CD8-positive, alpha-beta memory T cell (primary cell): Measurements from ENCODE around the gene ARF1. TPM values are rescaled to one million over a fixed set of nuclear protein-coding genes. Genes with fewer than 3 reads are reported as not detected.

ENCODE experiments used
- CTCF ChIA-PET: fragments of 350-600 bp; sonication (Branson Sonifier 250); formaldehyde crosslinking; loops from one replicate; lab custom pipeline; 2021; ENCODE audit warnings: antibody characterized with exemption; lab: Charles Lee
- POLR2A ChIA-PET: fragments of 350-600 bp; sonication (Branson Sonifier 250); formaldehyde crosslinking; loops from one replicate; lab custom pipeline; 2021; ENCODE audit warnings: antibody characterized with exemption; lab: Charles Lee
- DNase-seq, 5 donors: peaks; one replicate each; pipeline versions ENCODE4 v3.0.0 to v3.0.0-alpha.2; 2020 to 2022; ENCODE audit warnings: mixed read lengths in 1 of 5
- H3K27ac ChIP-seq: one replicate; pipeline ENCODE4 v1.7.0; 2013; ENCODE audit warnings: low read depth, mild to moderate bottlenecking, low read length, moderate library complexity
- H3K27me3 ChIP-seq: 2 replicates; pipeline ENCODE4 v1.7.0; 2013; ENCODE audit warnings: low read length, mild to moderate bottlenecking; ENCODE audit not compliant: insufficient read depth, poor library complexity, severe bottlenecking
- H3K36me3 ChIP-seq: 2 replicates; pipeline ENCODE4 v1.7.0; 2013; ENCODE audit warnings: mild to moderate bottlenecking, low read length, moderate library complexity; ENCODE audit not compliant: insufficient read depth
- H3K4me1 ChIP-seq: 2 replicates; pipeline ENCODE4 v1.7.0; 2013; ENCODE audit warnings: mild to moderate bottlenecking, low read length, moderate library complexity; ENCODE audit not compliant: insufficient read depth
- H3K4me3 ChIP-seq: 2 replicates; pipeline ENCODE4 v1.7.0; 2013; ENCODE audit warnings: mild to moderate bottlenecking, low read length
- H3K9me3 ChIP-seq: 2 replicates; pipeline ENCODE4 v1.7.0; 2013; ENCODE audit warnings: mild to moderate bottlenecking, low read length
- H3K27ac Mint-ChIP-seq, 8 donors: one replicate each; pipeline ENCODE4 v1.8.0; 2020 to 2021; ENCODE audit warnings: mixed read lengths in 8 of 8, mild to moderate bottlenecking in 6 of 8, inconsistent platforms in 3 of 8, moderate library complexity in 3 of 8
- H3K27me3 Mint-ChIP-seq, 2 donors: one replicate each; pipeline ENCODE4 v1.8.0; 2020 to 2021; ENCODE audit warnings: mixed read lengths in 2 of 2, mild to moderate bottlenecking in 1 of 2, moderate library complexity in 1 of 2
- H3K36me3 Mint-ChIP-seq, 3 donors: one replicate each; pipeline ENCODE4 v1.8.0; 2020 to 2021; ENCODE audit warnings: mixed read lengths in 3 of 3, inconsistent platforms in 1 of 3, mild to moderate bottlenecking in 1 of 3
- H3K4me1 Mint-ChIP-seq, 3 donors: one replicate each; pipeline ENCODE4 v1.8.0; 2020 to 2021; ENCODE audit warnings: mixed read lengths in 3 of 3, inconsistent platforms in 1 of 3, mild to moderate bottlenecking in 1 of 3
- H3K4me3 Mint-ChIP-seq, 7 donors: one replicate each; pipeline ENCODE4 v1.8.0; 2020 to 2021; ENCODE audit warnings: mixed read lengths in 7 of 7, mild to moderate bottlenecking in 6 of 7, moderate library complexity in 4 of 7, inconsistent platforms in 2 of 7
- H3K9me3 Mint-ChIP-seq, 5 donors: one replicate each; pipeline ENCODE4 v1.8.0; 2020 to 2022; ENCODE audit warnings: mixed read lengths in 5 of 5, mild to moderate bottlenecking in 3 of 5, moderate library complexity in 2 of 5, inconsistent platforms in 1 of 5
- polyA plus RNA-seq: library from polyadenylated mRNA; unstranded; fragments of 300-500 nt; fragmentation: Illumina TruSeq; gene quantifications from one replicate; pipeline ENCODE4 v1.2.3, GENCODE V29; 2021
- total RNA-seq, 2 experiments: library from RNA; stranded (reverse); gene quantifications; one replicate each; pipeline ENCODE4 v1.2.3, GENCODE V29; 2021

Gene ARF1
- total and polyA plus RNA-seq, 3 experiments from 2014 or later = 379 to 569 (median 379) TPM

- H3K36me3 ChIP-seq = no peaks in the 10 kb centered on the region
- no peak overlapping the region for H3K4me3 ChIP-seq
- H3K4me3 Mint-ChIP-seq = no peak overlapping the region
- H3K36me3 Mint-ChIP-seq = peaks cover 0 to 2% (median 0%) of the 10 kb centered on the region in 3 donors
- H3K4me1 ChIP-seq = no peaks in the 10 kb centered on the region
- no peak overlapping the region for H3K27ac ChIP-seq
- ChIA-PET CTCF (no interaction called here), POLR2A (no interaction called here)
- no peak for DNase-seq
- peaks cover 7% of the 10 kb centered on the region for H3K27me3 ChIP-seq
- H3K9me3 ChIP-seq = no peaks in the 10 kb centered on the region
- no peaks in the 10 kb centered on the region for H3K4me1 Mint-ChIP-seq
- peaks cover 16 to 25% of the 10 kb centered on the region in 2 donors for H3K27me3 Mint-ChIP-seq
- H3K27ac Mint-ChIP-seq = no peak overlapping the region
- H3K9me3 Mint-ChIP-seq = no peaks in the 10 kb centered on the region
Observed at GRCh38 chr1:228046421-228047182, 35.9 kb upstream of the ARF1 start.

DNA sequence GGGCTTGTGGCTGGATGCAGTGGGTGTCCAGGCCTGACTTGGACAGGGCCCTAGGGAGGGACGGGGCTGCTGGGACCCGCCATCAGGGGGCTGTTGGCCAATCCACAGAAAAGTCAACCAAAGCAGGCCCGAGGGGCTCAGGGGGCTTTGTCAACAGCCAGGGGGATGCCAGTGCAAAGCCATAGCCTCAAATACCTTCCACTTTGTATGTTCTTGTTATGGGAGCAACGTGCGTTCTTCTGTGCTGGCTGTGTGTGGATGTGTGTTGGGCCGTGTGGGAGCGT is 35.4 kb upstream of the ARF1 start:
- no peak overlapping the region for H3K27ac Mint-ChIP-seq
- DNase-seq = no peak
- peaks cover 7% of the 10 kb centered on the region for H3K27me3 ChIP-seq
- H3K4me1 ChIP-seq = no peaks in the 10 kb centered on the region
- peaks cover 0 to 2% (median 0%) of the 10 kb centered on the region in 3 donors for H3K36me3 Mint-ChIP-seq
- peaks cover 21 to 28% of the 10 kb centered on the region in 2 donors for H3K27me3 Mint-ChIP-seq
- ChIA-PET POLR2A (no interaction called here), CTCF (no interaction called here)
- no peak overlapping the region for H3K4me3 Mint-ChIP-seq
- H3K9me3 Mint-ChIP-seq = no peaks in the 10 kb centered on the region
- H3K4me3 ChIP-seq = no peak overlapping the region
- H3K4me1 Mint-ChIP-seq = no peaks in the 10 kb centered on the region
- H3K27ac ChIP-seq = no peak overlapping the region
- H3K9me3 ChIP-seq = no peaks in the 10 kb centered on the region
- no peaks in the 10 kb centered on the region for H3K36me3 ChIP-seq

- peaks cover 0 to 2% (median 0%) of the 10 kb centered on the region in 3 donors for H3K36me3 Mint-ChIP-seq
- H3K27me3 ChIP-seq = peaks cover 7% of the 10 kb centered on the region
- peaks cover 23 to 38% of the 10 kb centered on the region in 2 donors for H3K27me3 Mint-ChIP-seq
- H3K9me3 Mint-ChIP-seq = peaks cover 0 to 2% (median 0%) of the 10 kb centered on the region in 5 donors
- H3K27ac Mint-ChIP-seq = no peak overlapping the region
- no peak overlapping the region for H3K4me3 ChIP-seq
- ChIA-PET CTCF (no interaction called here), POLR2A (no interaction called here)
- H3K27ac ChIP-seq = no peak overlapping the region
- no peak overlapping the region for H3K4me3 Mint-ChIP-seq
- no peaks in the 10 kb centered on the region for H3K4me1 Mint-ChIP-seq
- no peak for DNase-seq
- no peaks in the 10 kb centered on the region for H3K9me3 ChIP-seq
- H3K4me1 ChIP-seq = no peaks in the 10 kb centered on the region
- H3K36me3 ChIP-seq = no peaks in the 10 kb centered on the region
Observed at GRCh38 chr1:228048120-228048519, 34.4 kb upstream of the ARF1 start.

DNA sequence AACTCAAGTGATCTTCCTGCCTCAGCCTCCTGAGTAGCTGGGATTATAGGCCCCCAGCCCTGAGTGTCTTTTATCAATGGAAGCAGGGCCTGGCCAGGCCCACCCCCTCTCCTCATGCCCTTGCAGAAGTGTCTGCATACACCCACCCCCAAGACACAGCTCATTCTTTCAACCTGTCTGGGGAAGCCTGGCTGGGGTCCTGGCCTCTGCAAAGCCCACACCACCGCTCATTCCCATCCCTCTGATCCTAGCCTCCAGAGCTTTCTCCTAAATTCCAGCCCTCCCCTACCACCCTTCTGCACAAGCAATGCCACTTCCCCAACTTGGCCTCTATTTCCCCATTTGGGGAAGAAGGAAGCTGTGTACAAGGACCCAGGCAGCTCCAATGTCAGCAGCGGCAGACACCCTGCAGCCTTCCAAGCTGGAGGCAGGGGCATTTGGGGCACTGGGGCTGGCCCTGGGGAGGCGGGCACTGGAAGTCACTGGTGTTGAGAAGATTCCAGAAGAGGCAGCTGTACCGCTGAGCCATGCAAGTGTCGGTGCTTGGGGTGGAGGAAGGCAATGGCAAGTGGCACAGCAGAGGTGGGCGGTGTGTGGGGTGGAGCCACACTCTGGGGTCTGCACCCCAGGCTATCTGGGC is 33.7 kb upstream of the ARF1 start:
- Histone ChIP-seq H3K9me3 (no peaks in the 10 kb centered on the region), H3K27ac (no peak overlapping the region), H3K4me3 (no peak overlapping the region), H3K4me1 (no peaks in the 10 kb centered on the region), H3K27me3 (peaks cover 7% of the 10 kb centered on the region), H3K36me3 (no peaks in the 10 kb centered on the region)
- POLR2A ChIA-PET = no interaction called here
- peaks cover 0 to 3% (median 0%) of the 10 kb centered on the region in 5 donors for H3K9me3 Mint-ChIP-seq
- no peaks in the 10 kb centered on the region for H3K4me1 Mint-ChIP-seq
- no peak for DNase-seq
- peaks cover 0 to 2% (median 0%) of the 10 kb centered on the region in 3 donors for H3K36me3 Mint-ChIP-seq
- peaks cover 26 to 44% of the 10 kb centered on the region in 2 donors for H3K27me3 Mint-ChIP-seq
- H3K27ac Mint-ChIP-seq = no peak overlapping the region
- H3K4me3 Mint-ChIP-seq = no peak overlapping the region
- CTCF ChIA-PET = no interaction called here

DNA sequence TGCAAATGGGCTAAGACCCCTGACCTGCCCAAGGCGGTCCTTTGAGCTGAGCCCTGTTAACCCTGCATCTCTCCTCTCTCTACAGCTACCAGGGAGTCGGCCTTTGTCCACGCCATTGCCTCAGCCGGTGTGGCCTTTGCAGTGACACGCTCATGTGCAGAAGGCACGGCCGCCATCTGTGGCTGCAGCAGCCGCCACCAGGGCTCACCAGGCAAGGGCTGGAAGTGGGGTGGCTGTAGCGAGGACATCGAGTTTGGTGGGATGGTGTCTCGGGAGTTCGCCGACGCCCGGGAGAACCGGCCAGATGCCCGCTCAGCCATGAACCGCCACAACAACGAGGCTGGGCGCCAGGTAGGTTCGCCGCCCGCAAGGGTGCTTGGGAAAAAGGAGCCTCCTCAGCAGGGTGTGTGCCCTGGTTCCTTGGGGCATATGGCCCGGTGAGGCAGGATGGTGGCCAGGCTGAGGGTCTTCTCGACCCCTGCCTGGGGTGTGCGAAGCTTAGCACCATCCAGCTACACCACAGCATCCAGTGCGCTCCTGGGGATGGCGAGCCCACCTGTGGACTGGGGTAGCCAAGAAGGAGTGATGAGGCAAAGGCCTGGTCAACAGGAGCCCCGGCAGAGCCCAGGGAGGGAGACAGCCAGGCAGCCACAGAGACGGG is 31.8 kb upstream of the ARF1 start:
- ChIA-PET CTCF (no interaction called here), POLR2A (no interaction called here)
- H3K9me3 ChIP-seq = no peaks in the 10 kb centered on the region
- no peak overlapping the region for H3K27ac ChIP-seq
- Mint-ChIP-seq H3K4me1 (no peaks in the 10 kb centered on the region), H3K9me3 (peaks cover 0 to 6% (median 2%) of the 10 kb centered on the region in 5 donors), H3K27me3 (peaks cover 28 to 51% of the 10 kb centered on the region in 2 donors), H3K4me3 (no peak overlapping the region), H3K27ac (peak overlapping the region in 1 of 8 donors; percentile 75), H3K36me3 (peaks cover 0 to 2% (median 0%) of the 10 kb centered on the region in 3 donors)
- H3K27me3 ChIP-seq = peaks cover 7% of the 10 kb centered on the region
- no peak for DNase-seq
- H3K4me1 ChIP-seq = no peaks in the 10 kb centered on the region
- no peaks in the 10 kb centered on the region for H3K36me3 ChIP-seq
- H3K4me3 ChIP-seq = no peak overlapping the region

GRCh38 chr1:228058172-228058948 is 24.1 kb upstream of the ARF1 start:
- peak in 1 of 5 donors; percentile 27 for DNase-seq
- Mint-ChIP-seq H3K4me1 (peaks cover 6 to 19% (median 14%) of the 10 kb centered on the region in 3 donors), H3K36me3 (no peaks in the 10 kb centered on the region), H3K27ac (peak overlapping the region in 5 of 8 donors; percentile 9 to 82 (median 67)), H3K27me3 (peaks cover 32 to 35% of the 10 kb centered on the region in 2 donors), H3K9me3 (peaks cover 0 to 5% (median 2%) of the 10 kb centered on the region in 5 donors), H3K4me3 (peak overlapping the region; percentile 3 to 74 (median 68))
- peak overlapping the region; percentile 50 for H3K4me3 ChIP-seq
- no peaks in the 10 kb centered on the region for H3K9me3 ChIP-seq
- peaks cover 38% of the 10 kb centered on the region for H3K27me3 ChIP-seq
- CTCF ChIA-PET = no interaction called here
- no peak overlapping the region for H3K27ac ChIP-seq
- POLR2A ChIA-PET = interaction anchor here (0.8 kb wide), 1 partner anchor 48 kb away, joined by 3 read pairs; no protein-coding TSS in a partner anchor
- no peaks in the 10 kb centered on the region for H3K36me3 ChIP-seq
- peaks cover 23% of the 10 kb centered on the region for H3K4me1 ChIP-seq

DNA sequence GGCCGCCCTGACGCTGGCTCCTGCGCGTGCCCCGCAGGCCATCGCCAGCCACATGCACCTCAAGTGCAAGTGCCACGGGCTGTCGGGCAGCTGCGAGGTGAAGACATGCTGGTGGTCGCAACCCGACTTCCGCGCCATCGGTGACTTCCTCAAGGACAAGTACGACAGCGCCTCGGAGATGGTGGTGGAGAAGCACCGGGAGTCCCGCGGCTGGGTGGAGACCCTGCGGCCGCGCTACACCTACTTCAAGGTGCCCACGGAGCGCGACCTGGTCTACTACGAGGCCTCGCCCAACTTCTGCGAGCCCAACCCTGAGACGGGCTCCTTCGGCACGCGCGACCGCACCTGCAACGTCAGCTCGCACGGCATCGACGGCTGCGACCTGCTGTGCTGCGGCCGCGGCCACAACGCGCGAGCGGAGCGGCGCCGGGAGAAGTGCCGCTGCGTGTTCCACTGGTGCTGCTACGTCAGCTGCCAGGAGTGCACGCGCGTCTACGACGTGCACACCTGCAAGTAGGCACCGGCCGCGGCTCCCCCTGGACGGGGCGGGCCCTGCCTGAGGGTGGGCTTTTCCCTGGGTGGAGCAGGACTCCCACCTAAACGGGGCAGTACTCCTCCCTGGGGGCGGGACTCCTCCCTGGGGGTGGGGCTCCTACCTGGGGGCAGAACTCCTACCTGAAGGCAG is 23.4 kb upstream of the ARF1 start:
- H3K9me3 Mint-ChIP-seq = peaks cover 0 to 2% (median 0%) of the 10 kb centered on the region in 5 donors
- H3K36me3 Mint-ChIP-seq = no peaks in the 10 kb centered on the region
- H3K27me3 ChIP-seq = peaks cover 45% of the 10 kb centered on the region
- no peaks in the 10 kb centered on the region for H3K36me3 ChIP-seq
- CTCF ChIA-PET = no interaction called here
- H3K27me3 Mint-ChIP-seq = peaks cover 25 to 30% of the 10 kb centered on the region in 2 donors
- no peaks in the 10 kb centered on the region for H3K9me3 ChIP-seq
- H3K4me3 ChIP-seq = peak overlapping the region; percentile 50
- peaks cover 23% of the 10 kb centered on the region for H3K4me1 ChIP-seq
- H3K27ac Mint-ChIP-seq = peak overlapping the region in 4 of 8 donors; percentile 9 to 92 (median 74)
- POLR2A ChIA-PET = interaction anchor here (0.8 kb wide), 1 partner anchor 47 kb away, joined by 3 read pairs; no protein-coding TSS in a partner anchor
- no peak overlapping the region for H3K27ac ChIP-seq
- DNase-seq = peak; percentile 49 to 77 (median 70)
- H3K4me3 Mint-ChIP-seq = peak overlapping the region; percentile 61 to 82 (median 74)
- H3K4me1 Mint-ChIP-seq = peaks cover 6 to 19% (median 14%) of the 10 kb centered on the region in 3 donors
